Esophagus muscularis mucosa (tissue), 4 donors: ENCODE measurements around the gene RBM44. TPM values are rescaled to one million over a fixed set of nuclear protein-coding genes. Genes with fewer than 3 reads are reported as not detected.
"Not testable (repeated sequence)": the region's sequence is repeated elsewhere in the genome, so short reads cannot be mapped to it uniquely, and the experiment has no call there.

Experiments used
- DNase-seq: peaks from one replicate; pipeline ENCODE4 v3.0.0-alpha.2; 2017; ENCODE audit errors: extremely low spot score
- H3K27ac ChIP-seq, 4 donors: fragments of 200-600 bp; sonication (generic); replicated peaks in 1 of 4; 1 replicate in 3 of 4; 2 replicates in 1 of 4; pipeline ENCODE4 v1.5.1; 2016 to 2019; ENCODE audit warnings: mild to moderate bottlenecking in 1 of 4
- H3K27me3 ChIP-seq, 4 donors: fragments of 200-600 bp; sonication (generic); one replicate each; pipeline versions ENCODE4 v1.5.1 to v1.6.0; 2016 to 2019
- H3K36me3 ChIP-seq, 4 donors: fragments of 200-600 bp; sonication (generic); one replicate each; pipeline ENCODE4 v1.5.1; 2016 to 2019
- H3K4me1 ChIP-seq, 4 donors: fragments of 200-600 bp; sonication (generic); one replicate each; pipeline ENCODE4 v1.5.1; 2016 to 2019
- H3K4me3 ChIP-seq, 4 donors: fragments of 200-600 bp; sonication (generic); 1 replicate in 2 of 4; 2 replicates in 2 of 4; pipeline ENCODE4 v1.5.1; 2016 to 2019; ENCODE audit warnings: mild to moderate bottlenecking in 4 of 4, moderate library complexity in 1 of 4
- H3K9me3 ChIP-seq, 4 donors: fragments of 200-600 bp; sonication (generic); 1 replicate in 3 of 4; 2 replicates in 1 of 4; pipeline ENCODE4 v1.5.1; 2016 to 2019
- CTCF ChIP-seq, 3 experiments: fragments of 200-600 bp in 2 of 3; fragments of 450-650 bp in 1 of 3; sonication (generic) in 2 of 3; IDR thresholded peaks; one replicate each; pipeline ENCODE4 v1.5.1; 2017 to 2019; ENCODE audit warnings: antibody characterized with exemption in 3 of 3, mild to moderate bottlenecking in 2 of 3, moderate library complexity in 1 of 3
- EP300 ChIP-seq: sonication (generic); formaldehyde crosslinking; IDR thresholded peaks from one replicate; pipeline ENCODE4 v1.6.1; 2017; ENCODE audit warnings: antibody characterized with exemption
- POLR2A ChIP-seq: fragments of 450-650 bp; IDR thresholded peaks from one replicate; pipeline ENCODE4 v1.6.1; 2017; ENCODE audit warnings: antibody characterized with exemption, moderate library complexity, mild to moderate bottlenecking, low read depth
- POLR2AphosphoS5 ChIP-seq, 2 donors: sonication (generic); formaldehyde crosslinking; IDR thresholded peaks; one replicate each; pipeline ENCODE4 v1.6.1; 2017; ENCODE audit warnings: antibody characterized with exemption in 2 of 2
- WGBS: methylation state at CpG from one replicate; pipeline ENCODE4 v1.1.5; 2018; 5-methylcytosine and 5-hydroxymethylcytosine counted together
- intact Hi-C: fragments of 100-400 bp; cut with DNase I; formaldehyde crosslinking; loops from one replicate; pipeline ENCODE4 v1.15.1; 2023
- total RNA-seq, 4 donors: library from RNA; depleted of rRNA; stranded (reverse); fragments of >200 nt; gene quantifications; one replicate each; pipeline versions ENCODE4 v1.1.0 to v1.2.1, GENCODE V29; 2016

The RBM44 gene
- under 1 TPM; 0.42 to 0.99 (median 0.61) TPM for total RNA-seq

GRCh38 chr2:237798236-237799059 is at the start of gene RBM44:
RBM44 (plus strand) TSS chr2:237798779; CDS start chr2:237813610, 14,831 bp downstream.
- TF ChIP-seq EP300, result no peak
- no peak for TF ChIP-seq CTCF (IDR thresholded peaks at IDR 0.05)
- TF ChIP-seq POLR2AphosphoS5 (IDR thresholded peaks at IDR 0.05), result no peak
- no peak for TF ChIP-seq POLR2A
- Histone ChIP-seq H3K27ac (no peak within 1 kb of the TSS), H3K36me3 (no peaks in the 10 kb centered on the region), H3K4me3 (no peak within 1 kb of the TSS), H3K27me3 (peaks cover 0 to 11% (median 0%) of the 10 kb centered on the region in 4 donors), H3K9me3 (peaks cover 0 to 15% (median 5%) of the 10 kb centered on the region in 4 donors), H3K4me1 (no peaks in the 10 kb centered on the region)
- intact Hi-C loops, result no loop called here
- 74% methylated on average over 71 of the region's 84 CpGs for WGBS
- peak; percentile 14 for DNase-seq

GRCh38 chr2:237749002-237749401 is 49.6 kb upstream of the RBM44 start:
- intact Hi-C loops, result loop anchor here (5.0 to 10.0 kb wide), 3 partner anchors 77 to 634 kb away; no protein-coding TSS in a partner anchor
- no peaks in the 10 kb centered on the region for H3K9me3 ChIP-seq
- H3K27me3 ChIP-seq, result no peaks in the 10 kb centered on the region
- WGBS, result 84% methylated on average over 11 of the region's 11 CpGs
- no peak for TF ChIP-seq EP300
- no peak for TF ChIP-seq POLR2AphosphoS5 (IDR thresholded peaks at IDR 0.05)
- no peak for TF ChIP-seq CTCF (IDR thresholded peaks at IDR 0.05)
- H3K4me3 ChIP-seq, result no peak overlapping the region
- H3K27ac ChIP-seq, result no peak overlapping the region
- H3K36me3 ChIP-seq, result peaks cover 28 to 75% (median 63%) of the 10 kb centered on the region in 4 donors
- no peak for DNase-seq
- H3K4me1 ChIP-seq, result peaks cover 15 to 27% (median 23%) of the 10 kb centered on the region in 4 donors

GRCh38 chr2:237749961-237750360 is 48.6 kb upstream of the RBM44 start:
- H3K4me1 ChIP-seq, result peaks cover 6 to 17% (median 14%) of the 10 kb centered on the region in 4 donors
- H3K27ac ChIP-seq, result no peak overlapping the region
- peaks cover 33 to 84% (median 71%) of the 10 kb centered on the region in 4 donors for H3K36me3 ChIP-seq
- no peak for DNase-seq
- H3K9me3 ChIP-seq, result no peaks in the 10 kb centered on the region
- H3K27me3 ChIP-seq, result no peaks in the 10 kb centered on the region
- intact Hi-C loops, result loop anchor here (5.0 to 10.0 kb wide), 3 partner anchors 78 to 635 kb away; no protein-coding TSS in a partner anchor
- H3K4me3 ChIP-seq, result no peak overlapping the region
- WGBS, result 50% methylated on average over 2 of the region's 2 CpGs
- TF ChIP-seq POLR2A, result no peak
- TF ChIP-seq EP300, result no peak
- no peak for TF ChIP-seq CTCF (IDR thresholded peaks at IDR 0.05)
- TF ChIP-seq POLR2AphosphoS5 (IDR thresholded peaks at IDR 0.05), result no peak

GRCh38 chr2:237750441-237750840 is 48.1 kb upstream of the RBM44 start:
- H3K4me1 ChIP-seq, result peaks cover 1 to 12% (median 9%) of the 10 kb centered on the region in 4 donors
- H3K27me3 ChIP-seq, H3K4me3 ChIP-seq, DNase-seq, intact Hi-C loops, H3K9me3 ChIP-seq, H3K27ac ChIP-seq: not testable (repeated sequence)
- H3K36me3 ChIP-seq, result peaks cover 38 to 89% (median 76%) of the 10 kb centered on the region in 4 donors
- WGBS, result 95% methylated on average over 15 of the region's 15 CpGs

- no peak for TF ChIP-seq CTCF (IDR thresholded peaks at IDR 0.05)
- no peak for TF ChIP-seq POLR2AphosphoS5 (IDR thresholded peaks at IDR 0.05)
- TF ChIP-seq POLR2A, result no peak
- no peak for TF ChIP-seq EP300
- WGBS, result 58% methylated on average over 5 of the region's 5 CpGs
These were observed 45.8 kb upstream of the RBM44 start for GRCh38 chr2:237752761-237753165.

More at GRCh38 chr2:237752761-237753165, 45.8 kb upstream of the RBM44 start:
- no peak overlapping the region for H3K27ac ChIP-seq
- H3K36me3 ChIP-seq, result peaks cover 56 to 99% (median 92%) of the 10 kb centered on the region in 4 donors
- no peak for DNase-seq
- intact Hi-C loops, result no loop called here
- no peaks in the 10 kb centered on the region for H3K27me3 ChIP-seq
- H3K9me3 ChIP-seq, result no peaks in the 10 kb centered on the region
- H3K4me3 ChIP-seq, result no peak overlapping the region
- no peaks in the 10 kb centered on the region for H3K4me1 ChIP-seq
